ENCODE results near the gene PTPRR.
A peak's percentile ranks its signal among the peaks of the same experiment; 100 is the strongest.
"Not testable (repeated sequence)": the region's sequence is repeated elsewhere in the genome, so short reads cannot be mapped to it uniquely, and the experiment has no call there.

The PTPRR gene

DNA sequence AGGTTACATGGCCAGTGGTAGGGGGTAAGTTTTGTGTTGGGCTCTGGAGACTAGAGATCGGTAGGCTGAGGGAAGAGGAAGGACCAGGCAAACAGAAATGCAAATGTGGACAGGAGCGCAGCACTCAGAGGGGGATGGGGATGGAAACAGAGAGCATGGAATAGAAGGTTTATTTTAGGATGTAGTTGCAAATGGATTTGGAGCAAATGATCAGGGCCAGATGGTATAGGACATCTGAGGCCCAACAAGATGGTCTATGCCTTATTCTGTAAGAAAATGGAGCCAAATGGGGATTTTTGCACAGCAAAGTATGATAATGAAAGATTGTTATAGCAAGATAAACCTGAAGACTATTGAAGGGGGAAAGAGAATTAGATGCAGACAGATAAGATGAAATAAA lies 180.8 kb downstream of the PTPRR start:
- no peak for DNase-seq

DNA sequence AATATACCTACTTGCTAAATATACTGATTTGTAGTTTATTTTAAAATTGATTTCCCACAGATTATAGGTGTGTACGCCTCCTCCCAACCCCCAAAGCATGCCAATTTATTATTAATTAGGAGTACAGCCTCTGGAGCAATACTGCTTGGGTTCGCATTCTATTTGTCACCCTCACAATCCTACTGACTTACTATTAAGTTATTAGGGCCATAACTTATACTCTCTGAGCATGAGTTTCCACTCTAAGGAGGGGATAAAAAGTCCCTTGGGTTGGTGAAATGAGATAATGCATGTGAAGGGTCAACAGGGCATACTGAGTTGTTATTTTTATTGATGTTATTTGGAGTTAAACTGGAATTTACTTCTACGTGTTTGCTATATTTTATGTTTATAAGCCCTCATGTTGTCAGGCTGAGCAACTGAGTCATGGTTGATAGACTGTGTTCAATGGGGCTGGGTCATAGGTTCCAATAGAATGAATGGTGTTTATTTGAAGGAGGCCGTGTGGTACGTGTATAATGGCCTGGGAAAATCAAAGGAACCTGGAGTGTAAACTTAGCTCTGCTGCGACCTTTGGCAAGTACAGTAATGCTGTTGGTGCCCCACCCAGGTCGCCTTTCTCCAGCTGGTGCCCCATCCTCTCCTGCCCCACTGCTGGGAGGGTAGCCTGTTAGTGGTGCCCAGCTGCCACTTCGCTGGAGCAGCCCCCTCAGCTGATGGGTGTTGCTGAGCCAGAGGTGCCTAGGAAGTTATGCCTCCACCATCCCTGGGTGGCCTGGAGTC lies 184.0 kb downstream of the PTPRR start:
- DNase-seq: no peak

DNA sequence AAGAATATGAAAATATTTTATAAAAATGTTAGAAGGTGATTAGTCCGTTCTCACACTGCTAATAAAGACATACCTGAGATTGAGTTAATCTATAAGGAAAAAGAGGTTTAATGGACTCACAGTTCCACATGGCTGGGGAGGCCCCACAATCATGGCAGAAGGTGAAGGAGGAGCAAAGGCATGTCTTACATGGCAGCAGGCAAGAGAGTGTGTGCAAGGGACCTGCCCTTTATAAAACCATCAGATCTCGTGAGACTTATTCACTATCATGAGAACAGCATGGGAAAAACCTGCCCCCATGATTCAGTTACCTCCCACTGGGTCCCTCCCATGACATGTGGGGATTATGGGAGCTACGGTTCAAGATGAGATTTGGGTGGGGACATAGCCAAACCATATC lies 185.3 kb downstream of the PTPRR start:
- not testable (repeated sequence) for DNase-seq

DNA sequence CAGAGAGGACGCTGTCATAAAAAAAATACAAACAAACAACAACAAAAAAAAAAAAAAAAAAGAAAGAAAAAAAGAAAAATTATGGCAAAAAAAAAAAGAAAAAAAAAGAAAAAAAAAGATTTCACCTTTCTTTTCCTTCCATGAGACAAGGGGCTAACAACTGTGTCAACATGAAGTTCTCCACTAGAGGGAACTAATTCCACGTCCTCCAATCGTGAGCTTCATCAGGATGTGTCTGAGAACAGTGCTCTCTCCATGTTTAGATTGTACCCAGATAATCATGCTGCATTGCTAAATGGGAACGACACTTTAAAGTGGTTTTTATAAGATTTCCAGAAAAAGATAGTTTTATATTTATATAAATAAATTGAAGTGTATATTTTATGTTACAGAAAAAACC lies 187.2 kb downstream of the PTPRR start:
- peak; percentile 82 for DNase-seq

DNA sequence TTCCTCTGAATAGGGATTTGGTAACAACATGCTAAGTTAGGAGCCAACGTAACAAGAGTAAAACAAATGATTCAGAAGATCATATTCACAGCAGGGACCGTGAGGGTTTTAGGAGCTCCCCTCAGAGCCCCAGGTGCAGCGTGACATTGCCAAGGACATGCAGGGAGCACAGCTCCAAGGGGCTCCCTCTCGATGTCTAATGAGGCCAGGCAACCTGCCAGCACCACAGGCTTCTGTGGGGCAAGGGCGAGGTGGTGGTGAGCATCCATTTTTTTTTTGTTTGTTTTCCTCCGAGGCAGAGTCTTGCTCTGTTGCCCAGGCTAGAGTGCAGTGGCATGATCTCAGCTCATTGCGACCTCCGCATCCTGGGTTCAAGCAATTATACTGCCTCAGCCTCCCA lies 188.3 kb downstream of the PTPRR start:
- DNase-seq: no peak

DNA sequence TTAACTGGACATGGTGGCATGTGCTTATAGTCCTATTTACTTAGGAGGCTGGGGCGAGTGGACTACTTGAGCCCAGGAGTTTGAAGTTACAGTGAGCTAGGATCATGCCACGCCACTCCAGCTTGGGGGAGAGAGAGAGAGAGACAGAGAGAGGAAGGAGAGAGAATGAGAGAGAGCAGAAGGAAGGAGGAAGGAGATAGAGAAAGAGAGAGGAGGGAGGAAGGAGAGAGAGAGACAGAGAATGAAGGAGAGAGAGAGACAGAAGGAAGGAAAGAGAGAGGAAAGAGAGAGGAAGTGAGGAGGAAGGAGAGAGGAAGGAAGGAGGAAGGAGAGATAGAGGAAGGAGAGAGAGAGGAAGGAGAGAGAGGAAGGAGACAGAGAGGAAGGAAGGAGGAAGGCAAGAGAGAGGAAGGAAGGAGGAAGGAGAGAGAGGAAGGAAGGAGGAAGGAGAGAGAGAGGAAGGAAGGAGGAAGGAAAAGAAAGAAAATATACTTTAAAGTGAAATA lies 189.8 kb downstream of the PTPRR start:
- no peak for DNase-seq

DNA sequence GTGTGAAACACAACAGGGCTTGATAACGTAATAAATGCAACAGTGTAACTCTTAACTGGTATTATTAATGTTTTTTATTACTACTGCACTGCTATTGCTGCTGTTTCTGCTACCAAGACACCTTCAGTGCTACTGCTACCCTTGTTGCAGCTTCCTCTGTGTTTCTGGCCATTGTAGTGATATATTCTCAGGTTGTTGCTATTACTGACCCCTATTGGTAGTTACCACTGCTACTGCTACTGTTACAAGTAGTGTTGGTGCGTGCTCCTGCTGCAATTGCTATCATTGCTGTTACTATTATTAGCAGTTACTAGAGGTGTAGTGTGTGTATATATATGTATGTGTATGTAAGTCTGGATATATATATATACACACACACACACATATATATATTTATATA lies 196.1 kb downstream of the PTPRR start:
- peak; percentile 9 for DNase-seq

DNA sequence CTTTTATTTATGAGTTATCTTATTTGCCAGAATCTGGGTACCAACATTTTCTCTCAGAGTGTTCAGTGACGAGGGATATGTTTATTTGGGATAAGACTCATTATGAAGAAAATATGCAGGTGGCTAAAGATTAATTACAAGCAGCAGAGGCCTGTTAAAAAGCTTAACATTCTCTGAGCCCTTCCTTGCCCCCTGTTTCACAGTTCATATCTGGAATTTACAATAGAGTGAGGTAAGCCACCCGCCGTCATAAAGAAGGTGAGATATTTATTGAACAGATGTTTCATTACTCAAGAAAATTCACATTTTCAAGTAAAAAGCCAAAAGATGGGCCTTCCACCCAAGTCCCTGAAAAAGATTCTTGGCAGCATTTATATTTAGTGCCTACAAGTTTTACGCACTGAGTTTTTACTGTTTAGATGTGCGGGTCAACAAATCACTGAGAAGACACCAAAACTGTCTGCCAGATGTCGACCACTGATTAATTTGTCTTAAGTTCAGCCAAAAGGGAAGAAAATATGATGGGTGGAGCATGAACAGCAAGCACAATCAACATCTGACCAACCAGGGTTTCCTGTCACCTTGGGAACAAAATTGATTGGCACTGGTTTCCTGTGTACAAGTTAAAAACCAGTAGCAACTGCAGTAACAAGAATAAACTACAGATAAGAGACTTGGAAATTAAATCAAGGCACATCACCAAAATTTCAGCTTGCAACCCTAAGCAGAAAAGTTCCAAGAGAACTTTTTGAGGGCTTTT lies 197.8 kb downstream of the PTPRR start:
- no peak for DNase-seq

DNA sequence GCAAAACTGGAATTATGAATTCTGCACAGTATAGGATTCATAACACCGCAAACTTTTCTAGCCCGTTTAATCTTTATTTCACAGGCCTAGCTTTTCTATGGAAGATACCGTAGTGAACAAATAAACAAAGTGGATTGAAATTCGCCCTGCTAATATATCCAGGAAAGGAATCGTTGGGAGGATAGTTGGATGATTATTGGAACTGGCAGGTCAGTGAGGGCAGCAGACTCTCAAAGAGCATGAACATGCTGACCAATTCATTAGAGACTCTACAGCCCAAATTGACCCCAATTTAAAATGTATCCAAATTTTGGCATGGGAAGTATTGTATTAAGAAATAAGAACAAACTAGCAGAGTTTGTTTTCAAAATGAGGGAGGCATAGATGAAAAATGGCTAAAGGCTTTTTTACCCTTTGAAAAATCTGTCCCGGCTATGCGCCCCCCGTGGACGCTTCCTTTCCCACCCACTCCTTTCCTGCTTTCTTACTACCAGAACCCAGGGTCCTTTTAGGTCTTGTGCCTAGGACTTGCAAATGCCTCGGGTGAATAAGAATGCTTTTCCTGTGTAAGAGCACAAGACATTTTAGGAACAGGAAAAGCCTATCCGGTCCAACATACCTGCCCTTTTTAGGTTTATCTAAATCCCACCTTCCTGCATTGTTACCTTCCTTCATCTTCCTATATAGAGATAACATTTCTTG lies 198.7 kb downstream of the PTPRR start:
- no peak for DNase-seq

DNA sequence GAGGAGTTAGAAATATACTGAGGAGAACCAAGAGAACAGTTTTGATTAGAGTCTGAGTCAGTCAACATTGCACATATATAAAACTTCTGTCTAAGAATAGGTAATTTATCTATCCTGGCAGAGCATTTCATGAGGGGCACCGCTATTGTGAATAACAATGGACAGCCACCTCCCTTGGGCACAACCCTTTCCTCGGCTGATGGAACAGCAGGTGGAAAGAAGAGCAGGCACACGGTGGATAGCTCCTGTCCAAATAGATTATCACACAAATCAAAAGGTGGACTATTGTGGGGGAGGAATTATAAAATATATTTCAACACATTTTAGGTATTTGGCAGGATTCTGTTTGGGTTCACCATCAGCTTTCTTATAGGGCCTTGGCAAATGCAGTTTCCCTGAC lies 199.3 kb downstream of the PTPRR start:
- no peak for DNase-seq

DNA sequence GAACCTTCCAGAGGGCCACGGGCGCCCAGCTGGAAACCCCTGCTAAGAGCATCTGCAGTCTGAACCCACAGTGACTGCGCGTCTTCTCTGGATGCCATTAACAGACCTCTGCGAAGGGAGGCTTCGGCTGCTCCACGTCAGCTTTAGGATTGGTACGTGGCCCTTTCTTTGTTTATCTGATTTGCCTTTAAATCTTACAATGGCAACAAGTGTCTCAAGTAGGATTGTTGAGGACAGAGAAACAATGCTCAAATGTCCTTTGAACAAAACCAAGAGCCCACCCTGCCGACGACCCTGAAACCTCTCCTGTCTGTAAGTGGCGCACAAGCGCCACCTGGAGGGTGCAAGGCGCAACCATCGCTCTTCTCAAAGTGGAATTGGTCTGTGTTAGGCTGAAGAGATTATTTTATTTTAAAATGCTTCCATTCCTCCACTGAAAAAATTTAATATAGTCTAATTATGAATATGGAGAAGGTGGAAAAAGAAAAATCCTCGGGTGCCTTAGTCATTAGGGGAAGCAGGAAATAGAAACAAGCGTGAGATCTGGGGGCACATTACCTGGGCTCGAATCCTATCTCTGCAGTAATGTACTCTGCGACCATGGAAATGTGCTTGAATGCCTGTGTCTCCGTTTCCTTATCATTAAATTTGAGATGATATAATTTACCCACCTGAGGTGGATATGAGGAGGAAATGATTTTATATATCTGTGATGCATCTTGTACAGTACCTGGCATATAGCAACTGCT lies 200.7 kb downstream of the PTPRR start:
- peak; percentile 59 for DNase-seq

DNA sequence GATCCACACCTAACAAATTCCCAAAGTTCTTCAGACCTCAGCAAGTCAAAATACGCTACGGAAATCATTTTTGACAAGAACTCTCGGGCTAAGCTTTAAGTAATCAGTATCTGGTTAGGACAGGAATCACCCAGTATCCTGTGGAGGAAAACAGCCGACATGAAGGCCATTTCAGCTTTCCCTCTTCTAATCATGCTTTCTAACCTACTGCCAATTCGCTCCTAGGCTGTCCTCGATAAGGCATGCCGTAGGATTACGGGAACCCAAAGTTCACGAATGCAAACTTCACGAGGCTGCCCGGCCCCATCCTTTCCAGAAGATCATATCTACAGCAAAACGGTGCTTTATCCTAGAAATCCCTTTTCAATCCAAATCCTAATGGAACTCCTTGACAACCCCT lies 201.5 kb downstream of the PTPRR start:
- no peak for DNase-seq

DNA sequence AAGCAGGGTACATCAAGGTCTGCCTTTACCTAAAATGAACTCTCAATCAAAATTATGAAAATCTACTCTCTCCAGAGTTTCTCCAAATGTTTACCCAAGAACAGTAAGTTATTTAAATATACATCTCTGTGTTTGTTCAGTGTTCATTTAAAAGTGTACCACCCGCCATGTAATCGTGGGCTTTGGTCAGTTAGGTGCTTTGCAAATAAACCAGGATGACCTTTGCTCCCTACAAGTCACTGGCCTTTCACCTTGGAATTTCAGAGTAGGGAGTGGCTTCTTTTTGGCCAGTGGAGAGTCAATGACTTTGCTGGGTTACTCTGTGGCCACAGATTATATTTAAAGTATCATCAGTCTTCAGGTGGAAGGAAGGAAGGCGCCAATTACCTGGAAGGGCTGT lies 208.7 kb downstream of the PTPRR start:
- DNase-seq: no peak

DNA sequence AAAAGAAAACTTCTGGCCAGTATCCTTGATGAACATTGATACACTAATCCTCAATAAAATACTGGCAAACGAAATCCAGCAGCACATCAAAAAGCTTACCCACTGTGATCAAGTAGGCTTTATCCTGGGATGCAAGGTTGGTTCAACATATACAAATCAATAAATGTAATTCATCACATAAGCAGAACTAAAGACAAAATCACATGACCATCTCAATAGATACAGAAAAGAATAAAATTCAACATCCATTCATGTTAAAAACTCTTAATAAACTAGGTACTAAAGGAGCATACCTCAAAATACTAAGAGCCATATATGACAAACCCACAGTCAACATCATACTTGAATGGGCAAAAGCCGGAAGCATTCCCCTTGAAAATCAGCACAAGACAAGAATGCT lies 211.5 kb downstream of the PTPRR start:
- no peak for DNase-seq

DNA sequence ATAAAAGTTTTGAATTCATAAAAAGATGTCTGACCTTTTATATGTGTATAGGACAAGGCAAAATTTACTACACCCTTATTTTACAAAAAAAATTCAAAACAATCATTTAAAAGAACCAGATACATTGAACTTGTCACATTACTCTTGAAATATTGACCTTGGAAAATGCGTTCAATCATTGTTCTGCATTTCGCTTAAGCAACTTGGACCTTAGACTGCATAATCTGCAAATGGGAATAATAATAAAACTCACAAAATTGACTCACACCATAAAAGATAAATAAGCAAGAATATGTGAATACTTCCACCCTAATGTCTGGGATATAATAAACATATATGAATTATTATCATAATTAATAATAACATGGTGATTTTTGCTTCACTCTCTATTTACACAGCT lies 213.9 kb downstream of the PTPRR start:
- DNase-seq: no peak

DNA sequence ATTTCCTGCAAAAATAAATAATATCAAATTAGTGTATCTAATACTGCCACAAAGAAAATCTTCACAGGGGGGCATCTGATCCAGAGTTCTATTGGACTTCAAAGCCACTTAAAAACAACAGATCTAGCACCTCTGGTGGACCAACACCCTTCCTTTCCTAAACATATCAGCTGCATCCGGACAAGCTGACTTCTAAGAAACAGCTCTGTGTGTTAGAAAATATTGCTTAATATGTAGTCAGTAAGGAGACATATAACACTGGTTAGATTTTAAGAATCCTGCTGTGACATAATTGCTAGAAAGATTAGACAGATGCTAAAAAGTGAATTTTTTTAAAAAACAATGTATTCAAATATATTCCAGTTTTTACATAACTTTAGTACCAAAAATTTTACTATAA lies 222.2 kb downstream of the PTPRR start:
- no peak for DNase-seq

DNA sequence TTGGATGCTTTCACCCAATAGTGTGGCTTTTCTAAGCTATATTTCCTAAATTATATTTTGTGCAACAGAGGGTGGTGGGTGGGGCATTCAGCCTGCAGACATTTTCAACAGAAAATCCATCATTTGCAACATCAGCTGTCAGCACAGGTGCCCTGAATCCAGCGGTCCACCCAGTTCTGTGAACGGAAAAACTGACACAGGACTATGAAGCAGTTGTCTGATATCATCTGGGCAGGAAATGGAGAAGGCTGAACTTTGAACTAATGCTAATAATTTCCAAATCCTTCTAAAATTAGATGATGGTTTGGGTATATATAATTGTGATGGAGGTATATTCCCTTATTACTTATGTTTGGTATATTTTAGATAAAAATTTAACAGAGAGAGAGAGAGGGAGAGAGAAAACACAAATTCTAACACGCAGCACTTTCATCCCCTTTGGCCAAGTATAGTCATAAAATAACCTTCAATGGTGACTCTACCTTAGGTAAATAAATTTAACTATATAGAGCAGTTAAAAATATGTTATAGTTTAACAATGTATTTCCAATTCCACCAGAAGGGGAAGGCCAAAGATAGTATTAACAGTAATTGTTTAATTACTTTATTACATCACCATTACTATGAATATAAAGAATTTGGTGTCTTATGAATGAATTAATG lies 225.0 kb downstream of the PTPRR start:
- DNase-seq: no peak

DNA sequence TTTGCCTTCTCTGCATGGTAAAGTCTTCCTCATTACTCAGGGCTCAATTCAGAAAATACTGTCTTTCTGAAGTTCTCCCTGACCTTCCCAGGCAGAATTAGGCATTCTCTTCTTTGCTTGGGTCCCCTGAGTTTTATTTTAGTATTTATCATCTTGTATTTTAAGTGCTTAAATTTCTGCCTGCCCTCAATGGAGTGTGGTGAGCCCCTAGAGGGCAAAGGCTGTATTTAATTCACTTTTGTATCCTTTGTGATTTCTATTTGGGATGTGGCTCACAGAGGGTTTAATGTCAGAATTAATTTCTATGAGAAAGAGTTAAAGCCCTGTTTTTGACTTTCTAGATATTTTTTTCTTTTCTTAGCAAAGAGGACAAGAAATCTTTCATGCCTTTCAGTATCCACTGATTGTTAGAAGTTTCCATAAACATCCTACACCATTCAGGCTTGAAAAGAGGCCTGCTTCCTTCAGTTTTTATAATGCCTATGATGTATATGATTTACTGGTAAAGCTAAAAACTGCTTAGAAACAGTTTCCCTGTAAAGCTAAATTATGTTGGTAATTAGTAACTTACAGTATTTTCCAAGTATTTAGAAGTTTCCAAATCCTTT lies 227.8 kb downstream of the PTPRR start:
- peak; percentile 14 for DNase-seq

DNA sequence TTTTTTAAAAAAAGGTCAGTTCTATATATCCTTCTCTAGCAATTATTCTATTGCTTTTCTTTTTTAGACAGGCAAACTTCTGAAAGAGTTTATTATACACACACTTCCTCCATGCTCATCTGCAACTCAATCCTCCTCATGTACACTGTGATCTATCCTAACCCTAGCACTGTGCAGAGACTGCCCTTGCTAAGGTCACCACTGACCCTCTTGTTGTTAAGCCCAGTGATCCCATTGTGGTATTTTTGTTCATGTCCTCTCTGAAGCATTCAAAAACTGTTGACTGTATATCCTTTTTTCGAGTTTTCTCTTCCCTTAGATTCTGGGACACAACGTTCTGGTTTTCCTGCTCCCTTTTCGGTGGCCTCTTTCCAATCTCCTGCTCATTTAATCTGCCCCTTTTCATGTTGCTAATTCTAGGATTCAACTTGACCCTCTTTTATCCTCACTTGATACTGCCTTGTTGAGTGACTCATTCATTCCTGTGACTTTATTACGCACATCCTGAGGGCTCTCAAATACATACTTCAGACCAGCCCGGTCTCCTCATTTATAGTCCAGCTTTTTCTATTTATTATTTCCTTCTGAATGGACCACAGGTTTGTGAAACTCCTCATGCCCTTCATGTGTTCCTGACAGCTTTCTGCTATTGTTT lies 229.4 kb downstream of the PTPRR start:
- peak; percentile 37 for DNase-seq

DNA sequence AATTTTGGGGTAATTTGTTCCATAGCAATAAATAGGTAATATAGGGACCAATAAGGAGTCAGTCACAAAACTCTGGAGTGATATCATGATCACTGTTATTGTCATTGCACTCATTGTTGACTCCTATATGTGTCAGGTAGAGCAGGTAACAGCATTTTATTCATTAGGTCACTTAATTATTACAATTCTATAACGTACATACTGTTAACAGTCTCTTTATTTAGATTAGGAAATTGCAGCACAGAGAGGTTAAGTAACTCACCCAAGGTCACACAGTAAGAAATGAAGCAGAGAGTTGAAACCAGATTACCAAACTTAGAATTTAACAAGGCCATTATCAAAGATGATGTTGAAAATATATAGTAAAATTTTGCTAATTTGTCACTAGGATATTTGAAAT lies 233.6 kb downstream of the PTPRR start:
- DNase-seq: no peak

DNA sequence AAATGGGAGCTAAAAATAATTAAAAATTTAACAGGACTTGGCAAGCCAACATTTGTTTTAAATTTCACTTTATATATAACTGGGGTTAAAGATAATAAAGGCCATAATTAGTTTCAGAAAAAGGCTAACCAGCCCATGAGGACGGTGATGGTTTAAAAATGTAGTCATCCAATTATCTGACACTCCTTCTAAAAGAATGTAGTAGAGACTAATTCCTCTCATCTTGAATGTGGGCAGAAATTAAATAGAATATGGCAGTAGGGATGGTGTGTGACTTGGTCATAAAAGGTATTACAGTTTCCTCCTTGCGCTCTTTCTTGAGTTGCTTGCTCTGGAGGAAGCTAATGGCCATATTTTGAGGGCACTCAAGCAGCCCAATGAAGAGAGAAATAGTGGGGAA lies 234.2 kb downstream of the PTPRR start:
- no peak for DNase-seq
